IMR-90 (cell line): ENCODE data around the gene PKD1L1. TPM values are rescaled to one million over a fixed set of nuclear protein-coding genes. Genes with fewer than 3 reads are reported as not detected.

Experiments used
- ATAC-seq: fragments of 200-7000 bp; cut with Tn5 transposase; 2 replicates; pipeline ENCODE4 v1.9.1; 2020; ENCODE audit warnings: low read depth, mild to moderate bottlenecking, moderate library complexity
- BruUV-seq: library from RNA; stranded (reverse); fragments of 400-500 nt; replicated peaks from 2 replicates; lab custom pipeline; 2021; lab: Mats Ljungman, UMichigan
- CTCF ChIA-PET: fragments of 300-600 bp; formaldehyde crosslinking; extraction: SDS; loops from one replicate; lab custom pipeline; 2021; ENCODE audit warnings: antibody characterized with exemption; lab: Yijun Ruan, JAX
- POLR2A ChIA-PET: fragments of 300-600 bp; sonication (Branson Sonifier 250); formaldehyde crosslinking; loops from one replicate; lab custom pipeline; 2022; ENCODE audit warnings: antibody characterized with exemption; ENCODE audit not compliant: unreplicated experiment; lab: Charles Lee
- DNase-seq: peaks from one replicate; pipeline ENCODE4 v3.0.0; 2013
- H2AFZ ChIP-seq: replicated peaks from 2 replicates; pipeline ENCODE3; 2013; ENCODE audit warnings: low read length, mild to moderate bottlenecking; ENCODE audit not compliant: poor library complexity
- H2AK5ac ChIP-seq: 2 replicates; pipeline ENCODE4 v1.6.1; 2013; ENCODE audit warnings: low read depth, low read length, inconsistent platforms
- H2AK9ac ChIP-seq: replicated peaks from 2 replicates; pipeline ENCODE3; 2013; ENCODE audit warnings: mild to moderate bottlenecking, low read depth, low read length, moderate library complexity; ENCODE audit not compliant: poor library complexity
- H2BK120ac ChIP-seq: 2 replicates; pipeline ENCODE4 v1.6.1; 2013; ENCODE audit warnings: low read depth, low read length, inconsistent platforms
- H2BK15ac ChIP-seq: 3 replicates; pipeline ENCODE4 v1.6.1; 2013; ENCODE audit warnings: low read depth, low read length, inconsistent platforms
- H2BK20ac ChIP-seq: 2 replicates; pipeline ENCODE4 v1.6.1; 2013; ENCODE audit warnings: low read depth, mild to moderate bottlenecking, inconsistent platforms, low read length, moderate library complexity
- H2BK5ac ChIP-seq: 2 replicates; pipeline ENCODE4 v1.6.1; 2013; ENCODE audit warnings: mild to moderate bottlenecking, low read depth, low read length, inconsistent platforms; ENCODE audit not compliant: poor library complexity, severe bottlenecking
- H3K14ac ChIP-seq: replicated peaks from 2 replicates; pipeline ENCODE4 v1.6.1; 2013; ENCODE audit warnings: low read depth, low read length, inconsistent platforms
- H3K18ac ChIP-seq: 2 replicates; pipeline ENCODE4 v1.6.1; 2013; ENCODE audit warnings: low read depth, low read length, control low read depth
- H3K23ac ChIP-seq: 2 replicates; pipeline ENCODE4 v1.6.1; 2013; ENCODE audit warnings: low read depth, low read length, inconsistent platforms
- H3K27ac ChIP-seq: 2 replicates; pipeline ENCODE4 v1.5.1; 2013; ENCODE audit warnings: mild to moderate bottlenecking, control low read depth, low read length; ENCODE audit not compliant: insufficient read depth
- H3K27me3 ChIP-seq: 2 replicates; pipeline ENCODE4 v1.6.1; 2013; ENCODE audit warnings: low read length; ENCODE audit not compliant: control insufficient read depth, insufficient read depth
- H3K36me3 ChIP-seq: 2 replicates; pipeline ENCODE4 v1.6.1; 2013; ENCODE audit warnings: low read length, mixed read lengths; ENCODE audit not compliant: control insufficient read depth, insufficient read depth
- H3K4ac ChIP-seq: 2 replicates; pipeline ENCODE4 v1.6.1; 2013; ENCODE audit warnings: low read depth, low read length, inconsistent platforms
- H3K4me1 ChIP-seq: 2 replicates; pipeline ENCODE4 v1.6.1; 2013; ENCODE audit warnings: low read length, mixed read lengths; ENCODE audit not compliant: control insufficient read depth, insufficient read depth
- H3K4me2 ChIP-seq: 2 replicates; pipeline ENCODE4 v1.6.1; 2013; ENCODE audit warnings: low read depth, mild to moderate bottlenecking, control low read depth, low read length, moderate library complexity
- H3K4me3 ChIP-seq: 2 replicates; pipeline ENCODE4 v1.5.1; 2013; ENCODE audit warnings: low read depth, mild to moderate bottlenecking, control low read depth, low read length, moderate library complexity; ENCODE audit not compliant: insufficient read depth
- H3K56ac ChIP-seq: 2 replicates; pipeline ENCODE4 v1.6.1; 2013; ENCODE audit warnings: low read length, inconsistent platforms; ENCODE audit not compliant: insufficient read depth; ENCODE audit errors: extremely low read depth
- H3K79me1 ChIP-seq, 2 experiments: 2 replicates each; pipeline ENCODE4 v1.6.1; 2013; ENCODE audit warnings: low read length in 2 of 2, inconsistent platforms in 1 of 2, low read depth in 1 of 2
- H3K9ac ChIP-seq: 2 replicates; pipeline ENCODE4 v1.6.1; 2013; ENCODE audit warnings: low read depth, low read length, control low read depth
- H3K9me1 ChIP-seq: 2 replicates; pipeline ENCODE4 v1.6.1; 2013; ENCODE audit warnings: low read length, inconsistent platforms; ENCODE audit not compliant: insufficient read depth
- H3K9me3 ChIP-seq: 2 replicates; pipeline ENCODE4 v1.6.1; 2013; ENCODE audit warnings: low read length; ENCODE audit not compliant: control insufficient read depth, insufficient read depth
- H4K20me1 ChIP-seq: 2 replicates; pipeline ENCODE4 v1.6.1; 2013; ENCODE audit warnings: low read length, inconsistent platforms; ENCODE audit not compliant: insufficient read depth
- H4K5ac ChIP-seq: 2 replicates; pipeline ENCODE4 v1.6.1; 2013; ENCODE audit warnings: mild to moderate bottlenecking, low read depth, low read length, control low read depth
- H4K8ac ChIP-seq, 2 experiments: 2 replicates each; pipeline ENCODE4 v1.6.1; 2013; ENCODE audit warnings: low read depth in 2 of 2, low read length in 2 of 2, control low read depth in 1 of 2, inconsistent platforms in 1 of 2
- H4K91ac ChIP-seq: 2 replicates; pipeline ENCODE4 v1.6.1; 2013; ENCODE audit warnings: low read depth, low read length, inconsistent platforms; ENCODE audit not compliant: insufficient read depth
- BHLHE40 ChIP-seq: fragments of 150-350 bp; IDR thresholded peaks from 2 replicates; pipeline ENCODE4 v1.6.1; 2016; ENCODE audit warnings: mild to moderate bottlenecking, low read depth, low read length
- SMC3 ChIP-seq: fragments of 150-350 bp; IDR thresholded peaks from 2 replicates; pipeline ENCODE4 v1.6.1; 2016; ENCODE audit warnings: low read depth, mild to moderate bottlenecking, antibody characterized with exemption, low read length, moderate library complexity
- WGBS, 2 experiments: methylation state at CpG; one replicate each; pipeline versions ENCODE4 v1.1.5 to v1.1.7; 2013; ENCODE audit warnings: missing lambda C conversion rate in 2 of 2; ENCODE audit not compliant: insufficient read length in 1 of 2; ENCODE audit errors: extremely low coverage in 2 of 2; 5-methylcytosine and 5-hydroxymethylcytosine counted together
- dilution Hi-C: fragments of 300-500 bp; cut with HindIII; formaldehyde crosslinking; loops from one replicate; pipeline ENCODE4 v1.14.3; 2018; ENCODE audit warnings: low sequenced_read_pairs; ENCODE audit not compliant: unreplicated experiment
- in situ Hi-C: fragments of 300-500 bp; cut with MboI; formaldehyde crosslinking; loops from 3 replicates; pipeline ENCODE4 v1.14.3; 2019; ENCODE audit warnings: low sequenced_read_pairs, inconsistent platforms, mixed read lengths
- intact Hi-C: fragments of 100-400 bp; cut with micrococcal nuclease; formaldehyde crosslinking; loops from 2 replicates; pipeline ENCODE4 v1.10.0; 2022
- polyA plus RNA-seq, 3 experiments: library from polyadenylated mRNA; depleted of rRNA; stranded (reverse); fragments of >200 nt; gene quantifications; 2 replicates each; pipeline ENCODE4 v1.2.3, GENCODE V29; 2012; ENCODE audit warnings: low replicate concordance in 1 of 3
- total RNA-seq: library from RNA; depleted of rRNA; stranded (reverse); fragments of >200 nt; gene quantifications from 2 replicates; pipeline ENCODE4 v1.2.3, GENCODE V29; 2012

Gene PKD1L1
- total and polyA plus RNA-seq, 2 of the 4 experiments (the other 2 are of a cell fraction): under 0.01 to 0.15 TPM

GRCh38 chr7:47965456-47965855 lies 17.2 kb upstream of the PKD1L1 start:
- 100% methylated on average over 3 of the region's 5 CpGs; no CpG with 5 or more reads in 1 of the 2 experiments for WGBS, 2 experiments
- ChIA-PET CTCF (interaction anchor here (1.5 kb wide), 1 partner anchor 21 kb away, joined by 4 read pairs; no protein-coding TSS in a partner anchor), POLR2A (no interaction called here)
- no peak overlapping the region for H3K18ac ChIP-seq
- H3K36me3 ChIP-seq: peaks cover 50% of the 10 kb centered on the region
- H4K8ac ChIP-seq: no peak overlapping the region
- peaks cover 8 to 20% of the 10 kb centered on the region in 2 experiments for H3K79me1 ChIP-seq
- ATAC-seq (no peak), DNase-seq (no peak)
- BruUV-seq: no TSS peak
- H3K23ac ChIP-seq: no peak overlapping the region
- no peak overlapping the region for H2AK5ac ChIP-seq
- no peak overlapping the region for H2BK120ac ChIP-seq
- H3K4me1 ChIP-seq: peaks cover 3% of the 10 kb centered on the region; the same call in 1 of the 2 replicates
- H2BK20ac ChIP-seq: no peak overlapping the region
- no peak overlapping the region for H4K5ac ChIP-seq
- no peaks in the 10 kb centered on the region for H3K9me3 ChIP-seq
- no peak overlapping the region for H2AFZ ChIP-seq
- intact Hi-C loops (no loop called here), in situ Hi-C loops (no loop called here), dilution Hi-C loops (no loop called here)
- no peak overlapping the region for H3K27ac ChIP-seq
- H3K9ac ChIP-seq: no peak overlapping the region
- H4K20me1 ChIP-seq: no peaks in the 10 kb centered on the region; the same call in 1 of the 2 replicates
- H3K9me1 ChIP-seq: peaks cover 16% of the 10 kb centered on the region
- no peak overlapping the region for H3K4me3 ChIP-seq
- H2AK9ac ChIP-seq: no peak overlapping the region
- H3K4ac ChIP-seq: no peak overlapping the region
- H4K91ac ChIP-seq: no peak overlapping the region
- no peak overlapping the region for H3K14ac ChIP-seq
- no peak overlapping the region for H2BK15ac ChIP-seq
- TF ChIP-seq SMC3 (no peak), BHLHE40 (no peak)
- H3K56ac ChIP-seq: no peak overlapping the region
- no peak overlapping the region for H2BK5ac ChIP-seq
- no peak overlapping the region for H3K4me2 ChIP-seq
- H3K27me3 ChIP-seq: no peaks in the 10 kb centered on the region
